H1 (cell line): ENCODE data around the gene OR2A2. TPM values are rescaled to one million over a fixed set of nuclear protein-coding genes. Genes with fewer than 3 reads are reported as not detected.

Source experiments
- CTCF ChIA-PET: fragments of 300-600 bp; sonication (Branson Sonifier 250); formaldehyde crosslinking; loops from one replicate; lab custom pipeline; 2021; ENCODE audit not compliant: partially characterized antibody; lab: Charles Lee
- POLR2A ChIA-PET: fragments of 300-600 bp; sonication (Branson Sonifier 250); formaldehyde crosslinking; loops from one replicate; lab custom pipeline; 2021; ENCODE audit warnings: inconsistent platforms; ENCODE audit not compliant: partially characterized antibody; lab: Charles Lee
- DNase-seq, 2 experiments: peaks; one replicate each; pipeline versions ENCODE4 v3.0.0 to v3.0.0-alpha.2; 2010 to 2022; ENCODE audit warnings: low spot score in 2 of 2, low read depth in 1 of 2, mixed read lengths in 1 of 2
- FAIRE-seq: peaks from 2 replicates; lab custom pipeline; 2011; peaks lifted over from hg19 to GRCh38; lab: Jason Lieb, UNC
- H2AFZ ChIP-seq: 2 replicates; pipeline ENCODE4 v1.8.1; 2012; ENCODE audit warnings: low read length, inconsistent platforms
- H2AK5ac ChIP-seq: 2 replicates; pipeline ENCODE4 v1.6.1; 2013; ENCODE audit warnings: low read depth, low read length
- H2BK120ac ChIP-seq: replicated peaks from 2 replicates; pipeline ENCODE3; 2013; ENCODE audit warnings: low read depth, low read length, inconsistent platforms
- H2BK12ac ChIP-seq: 2 replicates; pipeline ENCODE4 v1.6.1; 2013; ENCODE audit warnings: low read depth, low read length
- H2BK15ac ChIP-seq: 2 replicates; pipeline ENCODE4 v1.6.1; 2013; ENCODE audit warnings: low read length
- H2BK20ac ChIP-seq: 2 replicates; pipeline ENCODE4 v1.6.1; 2013; ENCODE audit warnings: low read length
- H2BK5ac ChIP-seq: 2 replicates; pipeline ENCODE4 v1.6.1; 2013; ENCODE audit warnings: low read depth, low read length
- H3K14ac ChIP-seq: 2 replicates; pipeline ENCODE4 v1.6.1; 2013; ENCODE audit warnings: inconsistent platforms; ENCODE audit not compliant: insufficient read length
- H3K18ac ChIP-seq: 2 replicates; pipeline ENCODE4 v1.6.1; 2013; ENCODE audit warnings: low read length; ENCODE audit errors: extremely low read depth
- H3K23ac ChIP-seq: 2 replicates; pipeline ENCODE4 v1.6.1; 2013; ENCODE audit warnings: inconsistent platforms; ENCODE audit not compliant: insufficient read length
- H3K23me2 ChIP-seq: 2 replicates; pipeline ENCODE4 v1.6.1; 2013; ENCODE audit warnings: low read depth, low read length
- H3K27ac ChIP-seq: 2 replicates; pipeline ENCODE4 v1.6.1; 2011; ENCODE audit warnings: low read depth, low read length, inconsistent platforms
- H3K27me3 ChIP-seq, 4 experiments: replicated peaks in 1 of 4; 1 replicate in 1 of 4; 2 replicates in 3 of 4; pipeline versions ENCODE4 v1.6.1 to v1.8.1; 2011 to 2013; ENCODE audit warnings: low read length in 3 of 4, mild to moderate bottlenecking in 3 of 4, inconsistent platforms in 2 of 4, mixed read lengths in 2 of 4, moderate library complexity in 1 of 4; ENCODE audit not compliant: control insufficient read depth in 3 of 4, insufficient read depth in 3 of 4; ENCODE audit errors: extremely low read depth in 1 of 4
- H3K36me3 ChIP-seq, 4 experiments: 2 replicates each; pipeline versions ENCODE4 v1.6.1 to v1.8.1; 2011 to 2013; ENCODE audit warnings: mild to moderate bottlenecking in 4 of 4, low read length in 3 of 4, moderate library complexity in 2 of 4, control low read depth in 1 of 4, inconsistent platforms in 1 of 4; ENCODE audit not compliant: insufficient read depth in 4 of 4, control insufficient read depth in 2 of 4
- H3K4ac ChIP-seq: replicated peaks from 2 replicates; pipeline ENCODE3; 2013; ENCODE audit warnings: low read length, low read depth, mixed read lengths, inconsistent platforms; ENCODE audit not compliant: insufficient read length
- H3K4me1 ChIP-seq, 4 experiments: replicated peaks in 1 of 4; 1 replicate in 1 of 4; 2 replicates in 3 of 4; pipeline versions ENCODE4 v1.6.1 to v1.8.1; 2011 to 2013; ENCODE audit warnings: low read length in 3 of 4, inconsistent platforms in 2 of 4, mixed read lengths in 1 of 4; ENCODE audit not compliant: insufficient read depth in 4 of 4, control insufficient read depth in 3 of 4
- H3K4me2 ChIP-seq, 2 experiments: 2 replicates each; pipeline versions ENCODE4 v1.6.1 to v1.8.1; 2011 to 2013; ENCODE audit warnings: low read depth in 2 of 2, low read length in 2 of 2, control low read depth in 1 of 2, inconsistent platforms in 1 of 2, mild to moderate bottlenecking in 1 of 2; ENCODE audit not compliant: insufficient read depth in 1 of 2
- H3K4me3 ChIP-seq, 4 experiments: fragments of 200-600, 300-600 bp in 1 of 4; sonication (generic), shearing (Covaris generic), sonication (Bioruptor Twin) in 1 of 4; 2 replicates each; pipeline versions ENCODE4 v1.5.1 to v1.8.1; 2011 to 2016; ENCODE audit warnings: low read length in 4 of 4, low read depth in 3 of 4, control low read depth in 2 of 4, inconsistent platforms in 2 of 4, mild to moderate bottlenecking in 2 of 4, mixed read lengths in 1 of 4, moderate library complexity in 1 of 4; ENCODE audit not compliant: insufficient read depth in 2 of 4; ENCODE audit errors: extremely low read depth in 1 of 4
- H3K56ac ChIP-seq: replicated peaks from 2 replicates; pipeline ENCODE3; 2013; ENCODE audit warnings: low read depth, mild to moderate bottlenecking, mixed read lengths, low read length, inconsistent platforms; ENCODE audit not compliant: insufficient read length
- H3K79me1 ChIP-seq: 2 replicates; pipeline ENCODE4 v1.6.1; 2013; ENCODE audit warnings: low read depth, low read length, control low read depth
- H3K79me2 ChIP-seq, 2 experiments: 2 replicates each; pipeline versions ENCODE4 v1.6.1 to v1.8.1; 2012 to 2013; ENCODE audit warnings: low read length in 2 of 2, mild to moderate bottlenecking in 2 of 2, inconsistent platforms in 1 of 2; ENCODE audit not compliant: insufficient read depth in 2 of 2, control insufficient read depth in 1 of 2
- H3K9ac ChIP-seq, 4 experiments: replicated peaks in 1 of 4; 1 replicate in 1 of 4; 2 replicates in 3 of 4; pipeline versions ENCODE4 v1.6.1 to v1.8.1; 2011 to 2013; ENCODE audit warnings: low read depth in 3 of 4, low read length in 3 of 4, control low read depth in 2 of 4, mild to moderate bottlenecking in 2 of 4, moderate library complexity in 2 of 4, inconsistent platforms in 1 of 4; ENCODE audit errors: extremely low read depth in 1 of 4
- H3K9me3 ChIP-seq, 2 experiments: 2 replicates each; pipeline versions ENCODE4 v1.6.1 to v1.8.1; 2012 to 2013; ENCODE audit warnings: mild to moderate bottlenecking in 2 of 2, moderate library complexity in 2 of 2, control low read depth in 1 of 2, inconsistent platforms in 1 of 2, low read depth in 1 of 2, low read length in 1 of 2, mixed read lengths in 1 of 2; ENCODE audit not compliant: insufficient read depth in 2 of 2
- H4K20me1 ChIP-seq, 2 experiments: replicated peaks in 1 of 2; 2 replicates each; pipeline versions ENCODE3 to v1.8.1; 2011 to 2013; ENCODE audit warnings: inconsistent platforms in 2 of 2, low read length in 2 of 2, mild to moderate bottlenecking in 1 of 2; ENCODE audit not compliant: insufficient read depth in 2 of 2, control insufficient read depth in 1 of 2
- H4K5ac ChIP-seq: 2 replicates; pipeline ENCODE4 v1.6.1; 2013; ENCODE audit warnings: low read length, low read depth, mixed read lengths, inconsistent platforms; ENCODE audit not compliant: insufficient read length
- H4K8ac ChIP-seq: 2 replicates; pipeline ENCODE4 v1.8.0; 2013; ENCODE audit warnings: mild to moderate bottlenecking, moderate library complexity, low read length, inconsistent platforms; ENCODE audit not compliant: insufficient read depth; ENCODE audit errors: extremely low read depth
- H4K91ac ChIP-seq: replicated peaks from 2 replicates; pipeline ENCODE3; 2013; ENCODE audit warnings: low read length, mixed read lengths, inconsistent platforms; ENCODE audit not compliant: insufficient read length
- ASH2L ChIP-seq: fragments of 200-600, 300-600 bp; sonication (generic); IDR thresholded peaks from one replicate; pipeline ENCODE4 v1.7.1; 2017; ENCODE audit warnings: low read length
- BACH1 ChIP-seq: IDR thresholded peaks from 2 replicates; pipeline ENCODE4 v1.6.1; 2012; ENCODE audit warnings: low read length, improper control_type of control experiment
- CEBPB ChIP-seq: IDR thresholded peaks from 2 replicates; pipeline ENCODE4 v1.6.1; 2012; ENCODE audit warnings: low read depth, low read length
- CREB1 ChIP-seq: IDR thresholded peaks from 2 replicates; pipeline ENCODE4 v1.6.1; 2012; ENCODE audit warnings: inconsistent platforms
- EP300 ChIP-seq, 2 experiments: IDR thresholded peaks; 1 replicate in 1 of 2; 2 replicates in 1 of 2; pipeline ENCODE4 v1.6.1; 2011 to 2012; ENCODE audit warnings: low read depth in 2 of 2, low read length in 2 of 2, mild to moderate bottlenecking in 2 of 2, borderline replicate concordance in 1 of 2, inconsistent platforms in 1 of 2, moderate library complexity in 1 of 2
- SP1 ChIP-seq: IDR thresholded peaks from 2 replicates; pipeline ENCODE4 v1.6.1; 2011; ENCODE audit warnings: low read depth, low read length
- WGBS, 2 experiments: shearing (Covaris generic) in 1 of 2; methylation state at CpG; one replicate each; pipeline versions ENCODE4 v1.1.6 to v1.1.7; 2013 to 2015; ENCODE audit warnings: low lambda C conversion rate in 2 of 2, mixed read lengths in 2 of 2, inconsistent platforms in 1 of 2, low coverage in 1 of 2, missing lambda C conversion rate in 1 of 2; ENCODE audit not compliant: insufficient replicate concordance in 2 of 2, insufficient coverage in 1 of 2, insufficient read length in 1 of 2; ENCODE audit errors: extremely low coverage in 1 of 2, missing lambda C conversion rate in 1 of 2; 5-methylcytosine and 5-hydroxymethylcytosine counted together
- polyA plus RNA-seq, 7 experiments: library from polyadenylated mRNA; depleted of rRNA in 3 of 7; stranded (reverse) in 5 of 7; unstranded in 2 of 7; fragments of >200 nt in 5 of 7; fragments of 200-250 nt in 2 of 7; gene quantifications; 1 replicate in 5 of 7; 2 replicates in 1 of 7; 4 replicates in 1 of 7; pipeline versions ENCODE4 v1.2.1 to v1.2.3, GENCODE V29; 2011 to 2013; ENCODE audit warnings: missing spikeins in 2 of 7, mixed read lengths in 2 of 7
- total RNA-seq: library from RNA; stranded (reverse); fragmentation: NEBNext Ultra II Directional; extraction: Animal tissue kit (Norgen Biotek cat#: 25700); gene quantifications from 2 replicates; pipeline ENCODE4 v1.2.1, GENCODE V29; 2021
- TF ChIP-seq, protein P1 (sequence below): IDR thresholded peaks from 2 replicates; pipeline ENCODE4 v1.6.1; 2012; ENCODE audit warnings: inconsistent platforms
- TF ChIP-seq, protein P2 (sequence below): IDR thresholded peaks from 2 replicates; pipeline ENCODE4 v1.6.1; 2012; ENCODE audit warnings: inconsistent platforms

OR2A2 gene
- total and polyA plus RNA-seq, 2 of the 8 experiments (the other 6 are each of a cell fraction or from before 2014, with no cell fraction given) = not detected

DNA sequence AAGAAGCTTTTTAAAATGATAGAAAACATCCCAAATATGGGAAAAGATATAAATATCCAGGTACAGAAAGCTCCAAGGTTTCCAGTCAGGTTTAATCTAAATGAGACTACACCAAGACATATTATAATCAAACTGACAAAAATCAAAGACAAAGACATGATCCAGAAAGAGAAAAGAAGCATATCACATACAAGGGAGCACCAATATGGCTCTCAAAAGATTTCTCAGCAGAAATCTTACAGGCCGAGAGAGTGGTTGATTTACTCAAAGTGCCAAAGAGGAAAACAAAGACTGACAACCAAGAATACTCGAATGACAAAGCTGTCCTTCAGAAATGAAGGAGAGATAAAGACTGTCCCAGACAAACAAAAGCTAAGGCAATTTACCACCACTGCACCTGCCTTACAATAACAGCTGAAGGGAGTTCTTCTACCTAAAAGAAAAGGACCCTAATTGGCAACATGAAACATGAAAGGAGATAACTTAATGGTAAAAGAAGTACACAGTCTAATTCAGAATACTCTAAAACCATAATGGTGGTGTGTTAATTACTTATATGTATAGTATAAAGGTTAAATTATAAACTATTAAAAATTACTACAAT is 38.9 kb downstream of the OR2A2 start:
- H3K79me2 ChIP-seq = no peaks in the 10 kb centered on the region
- no peak overlapping the region for H3K56ac ChIP-seq
- no peaks in the 10 kb centered on the region for H3K4me1 ChIP-seq
- no peak overlapping the region for H2BK20ac ChIP-seq
- H3K27ac ChIP-seq = no peak overlapping the region
- H3K9ac ChIP-seq = no peak overlapping the region
- H4K20me1 ChIP-seq = no peaks in the 10 kb centered on the region
- H3K4me3 ChIP-seq = no peak overlapping the region
- POLR2A ChIA-PET = no interaction called here
- no peak for DNase-seq
- no peak overlapping the region for H2BK12ac ChIP-seq
- CTCF ChIA-PET = interaction anchor here (0.6 kb wide), 1 partner anchor 128 kb away, joined by 3 read pairs; no protein-coding TSS in a partner anchor
- H2AK5ac ChIP-seq = no peak overlapping the region
- H3K18ac ChIP-seq = no peak overlapping the region
- no peak overlapping the region for H3K14ac ChIP-seq
- no peak overlapping the region for H2BK5ac ChIP-seq
- H4K5ac ChIP-seq = no peak overlapping the region
- no peak for FAIRE-seq
- H3K36me3 ChIP-seq = no peaks in the 10 kb centered on the region
- H2BK15ac ChIP-seq = no peak overlapping the region
- H3K4ac ChIP-seq = no peak overlapping the region
- peaks cover 5 to 12% of the 10 kb centered on the region in 2 experiments; a peak in 3 of 4 replicates for H3K9me3 ChIP-seq
- no peak overlapping the region for H3K4me2 ChIP-seq
- no peak for TF ChIP-seq BACH1
- no peak for TF ChIP-seq CREB1
- TF ChIP-seq CEBPB = no peak
- TF ChIP-seq ASH2L = no peak
- TF ChIP-seq, protein P1, sequence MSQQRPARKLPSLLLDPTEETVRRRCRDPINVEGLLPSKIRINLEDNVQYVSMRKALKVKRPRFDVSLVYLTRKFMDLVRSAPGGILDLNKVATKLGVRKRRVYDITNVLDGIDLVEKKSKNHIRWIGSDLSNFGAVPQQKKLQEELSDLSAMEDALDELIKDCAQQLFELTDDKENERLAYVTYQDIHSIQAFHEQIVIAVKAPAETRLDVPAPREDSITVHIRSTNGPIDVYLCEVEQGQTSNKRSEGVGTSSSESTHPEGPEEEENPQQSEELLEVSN = no peak
- TF ChIP-seq, protein P2, sequence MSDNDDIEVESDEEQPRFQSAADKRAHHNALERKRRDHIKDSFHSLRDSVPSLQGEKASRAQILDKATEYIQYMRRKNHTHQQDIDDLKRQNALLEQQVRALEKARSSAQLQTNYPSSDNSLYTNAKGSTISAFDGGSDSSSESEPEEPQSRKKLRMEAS = no peak
- TF ChIP-seq SP1 = no peak
- TF ChIP-seq EP300 (IDR thresholded peaks at IDR 0.05; ENCODE audit: borderline replicate concordance in 1 of 2, low read depth in 2 of 2, low read length in 2 of 2) = no peak
- H3K23ac ChIP-seq = no peak overlapping the region
- no peaks in the 10 kb centered on the region for H3K27me3 ChIP-seq
- H2BK120ac ChIP-seq = no peak overlapping the region
- 82% methylated on average over 2 of the region's 2 CpGs; no CpG with 5 or more reads in 1 of the 2 experiments for WGBS, 2 experiments
- no peaks in the 10 kb centered on the region for H3K23me2 ChIP-seq
- H2AFZ ChIP-seq = no peak overlapping the region
- no peaks in the 10 kb centered on the region for H3K79me1 ChIP-seq
- H4K91ac ChIP-seq = no peak overlapping the region
- no peak overlapping the region for H4K8ac ChIP-seq
